SK-N-SH treated with all-trans-retinoic acid at 6 μM for 48 hours (cell line): ENCODE measurements around the gene CIZ1.

Experiments used
- ATAC-seq: fragments of 200-7000 bp; cut with Tn5 transposase; 3 replicates; pipeline ENCODE4 v1.9.1; 2020; ENCODE audit warnings: mild to moderate bottlenecking, moderate library complexity
- BACH2 ChIP-seq: fragments of 250-450 bp; sonication (Bioruptor Pico); IDR thresholded peaks from 2 replicates; pipeline ENCODE4 v1.9.0; 2021; ENCODE audit warnings: mild to moderate bottlenecking, borderline replicate concordance
- CSDC2 ChIP-seq: fragments of 250-450 bp; sonication (Bioruptor Pico); IDR thresholded peaks from 2 replicates; pipeline ENCODE4 v1.5.0; 2020; ENCODE audit warnings: mild to moderate bottlenecking, moderate library complexity
- CSRNP3 ChIP-seq: fragments of 250-450 bp; sonication (Bioruptor Pico); IDR thresholded peaks from 2 replicates; pipeline ENCODE4 v1.5.1; 2021; ENCODE audit warnings: mild to moderate bottlenecking, moderate library complexity
- ESRRG ChIP-seq: fragments of 250-450 bp; sonication (Bioruptor Pico); IDR thresholded peaks from 2 replicates; pipeline ENCODE4 v1.6.1; 2021; ENCODE audit warnings: mild to moderate bottlenecking
- GLIS3 ChIP-seq: fragments of 250-450 bp; sonication (Bioruptor Pico); IDR thresholded peaks from 2 replicates; pipeline ENCODE4 v1.5.0; 2020; ENCODE audit warnings: mild to moderate bottlenecking, moderate library complexity
- OSR1 ChIP-seq: fragments of 250-450 bp; sonication (Bioruptor Pico); IDR thresholded peaks from 2 replicates; pipeline ENCODE4 v1.8.0; 2022; ENCODE audit warnings: moderate library complexity, mild to moderate bottlenecking, inconsistent platforms
- PPARA ChIP-seq: fragments of 250-450 bp; sonication (Bioruptor Pico); IDR thresholded peaks from 2 replicates; pipeline ENCODE4 v1.5.0; 2020; ENCODE audit warnings: mild to moderate bottlenecking, borderline replicate concordance
- RARB ChIP-seq: fragments of 250-450 bp; sonication (Bioruptor Pico); IDR thresholded peaks from 2 replicates; pipeline ENCODE4 v1.8.0; 2021; ENCODE audit warnings: mild to moderate bottlenecking, moderate library complexity
- SNAI2 ChIP-seq: fragments of 250-450 bp; sonication (Bioruptor Pico); IDR thresholded peaks from 2 replicates; pipeline ENCODE4 v1.5.0; 2020; ENCODE audit warnings: mild to moderate bottlenecking, moderate library complexity
- TCF4 ChIP-seq: fragments of 250-450 bp; sonication (Bioruptor Pico); IDR thresholded peaks from 2 replicates; pipeline ENCODE4 v1.8.0; 2021; ENCODE audit warnings: mild to moderate bottlenecking, moderate library complexity, borderline replicate concordance
- ZFP3 ChIP-seq: fragments of 250-450 bp; sonication (Bioruptor Pico); IDR thresholded peaks from 2 replicates; pipeline ENCODE4 v1.5.0; 2020; ENCODE audit warnings: mild to moderate bottlenecking, moderate library complexity
- ZFP30 ChIP-seq: fragments of 450-650 bp; formaldehyde crosslinking; IDR thresholded peaks from 2 replicates; pipeline ENCODE4 v1.5.0; 2022; ENCODE audit warnings: mild to moderate bottlenecking, moderate library complexity
- ZNF70 ChIP-seq: fragments of 450-650 bp; formaldehyde crosslinking; IDR thresholded peaks from 2 replicates; pipeline ENCODE4 v1.5.0; 2020; ENCODE audit warnings: mild to moderate bottlenecking, moderate library complexity
- TF ChIP-seq, protein P1 (sequence below): fragments of 250-450 bp; sonication (Bioruptor Pico); IDR thresholded peaks from 2 replicates; pipeline ENCODE4 v1.5.1; 2020; ENCODE audit warnings: low read depth, mild to moderate bottlenecking, moderate library complexity
- TF ChIP-seq, protein P2 (sequence below): fragments of 250-450 bp; sonication (Bioruptor Pico); IDR thresholded peaks from 2 replicates; pipeline ENCODE4 v1.5.0; 2020; ENCODE audit warnings: mild to moderate bottlenecking, moderate library complexity
- TF ChIP-seq, protein P3 (sequence below): fragments of 250-450 bp; sonication (Bioruptor Pico); IDR thresholded peaks from 2 replicates; pipeline ENCODE4 v1.8.0; 2021; ENCODE audit warnings: low read depth, mild to moderate bottlenecking, moderate library complexity, borderline replicate concordance

The CIZ1 gene

GRCh38 chr9:128116104-128117083 lies 75.0 kb downstream of the CIZ1 start:
- no peak for ATAC-seq
- TF ChIP-seq GLIS3 (CRISPR knock-in tag) (no peak), BACH2 (CRISPR knock-in tag) (no peak), PPARA (CRISPR knock-in tag) (no peak), ESRRG (CRISPR knock-in tag) (no peak), RARB (CRISPR knock-in tag) (no peak), TCF4 (CRISPR knock-in tag) (no peak), CSDC2 (no peak), CSRNP3 (no peak), ZFP30 (no peak), ZNF70 (no peak), SNAI2 (CRISPR knock-in tag) (no peak), OSR1 (CRISPR knock-in tag) (no peak), ZFP3 (no peak)
- TF ChIP-seq, protein P1, sequence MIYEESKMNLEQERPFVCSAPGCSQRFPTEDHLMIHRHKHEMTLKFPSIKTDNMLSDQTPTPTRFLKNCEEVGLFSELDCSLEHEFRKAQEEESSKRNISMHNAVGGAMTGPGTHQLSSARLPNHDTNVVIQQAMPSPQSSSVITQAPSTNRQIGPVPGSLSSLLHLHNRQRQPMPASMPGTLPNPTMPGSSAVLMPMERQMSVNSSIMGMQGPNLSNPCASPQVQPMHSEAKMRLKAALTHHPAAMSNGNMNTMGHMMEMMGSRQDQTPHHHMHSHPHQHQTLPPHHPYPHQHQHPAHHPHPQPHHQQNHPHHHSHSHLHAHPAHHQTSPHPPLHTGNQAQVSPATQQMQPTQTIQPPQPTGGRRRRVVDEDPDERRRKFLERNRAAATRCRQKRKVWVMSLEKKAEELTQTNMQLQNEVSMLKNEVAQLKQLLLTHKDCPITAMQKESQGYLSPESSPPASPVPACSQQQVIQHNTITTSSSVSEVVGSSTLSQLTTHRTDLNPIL (CRISPR knock-in tag) = no peak
- TF ChIP-seq, protein P2, sequence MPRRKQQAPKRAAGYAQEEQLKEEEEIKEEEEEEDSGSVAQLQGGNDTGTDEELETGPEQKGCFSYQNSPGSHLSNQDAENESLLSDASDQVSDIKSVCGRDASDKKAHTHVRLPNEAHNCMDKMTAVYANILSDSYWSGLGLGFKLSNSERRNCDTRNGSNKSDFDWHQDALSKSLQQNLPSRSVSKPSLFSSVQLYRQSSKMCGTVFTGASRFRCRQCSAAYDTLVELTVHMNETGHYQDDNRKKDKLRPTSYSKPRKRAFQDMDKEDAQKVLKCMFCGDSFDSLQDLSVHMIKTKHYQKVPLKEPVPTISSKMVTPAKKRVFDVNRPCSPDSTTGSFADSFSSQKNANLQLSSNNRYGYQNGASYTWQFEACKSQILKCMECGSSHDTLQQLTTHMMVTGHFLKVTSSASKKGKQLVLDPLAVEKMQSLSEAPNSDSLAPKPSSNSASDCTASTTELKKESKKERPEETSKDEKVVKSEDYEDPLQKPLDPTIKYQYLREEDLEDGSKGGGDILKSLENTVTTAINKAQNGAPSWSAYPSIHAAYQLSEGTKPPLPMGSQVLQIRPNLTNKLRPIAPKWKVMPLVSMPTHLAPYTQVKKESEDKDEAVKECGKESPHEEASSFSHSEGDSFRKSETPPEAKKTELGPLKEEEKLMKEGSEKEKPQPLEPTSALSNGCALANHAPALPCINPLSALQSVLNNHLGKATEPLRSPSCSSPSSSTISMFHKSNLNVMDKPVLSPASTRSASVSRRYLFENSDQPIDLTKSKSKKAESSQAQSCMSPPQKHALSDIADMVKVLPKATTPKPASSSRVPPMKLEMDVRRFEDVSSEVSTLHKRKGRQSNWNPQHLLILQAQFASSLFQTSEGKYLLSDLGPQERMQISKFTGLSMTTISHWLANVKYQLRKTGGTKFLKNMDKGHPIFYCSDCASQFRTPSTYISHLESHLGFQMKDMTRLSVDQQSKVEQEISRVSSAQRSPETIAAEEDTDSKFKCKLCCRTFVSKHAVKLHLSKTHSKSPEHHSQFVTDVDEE (CRISPR knock-in tag) = no peak
- TF ChIP-seq, protein P3, sequence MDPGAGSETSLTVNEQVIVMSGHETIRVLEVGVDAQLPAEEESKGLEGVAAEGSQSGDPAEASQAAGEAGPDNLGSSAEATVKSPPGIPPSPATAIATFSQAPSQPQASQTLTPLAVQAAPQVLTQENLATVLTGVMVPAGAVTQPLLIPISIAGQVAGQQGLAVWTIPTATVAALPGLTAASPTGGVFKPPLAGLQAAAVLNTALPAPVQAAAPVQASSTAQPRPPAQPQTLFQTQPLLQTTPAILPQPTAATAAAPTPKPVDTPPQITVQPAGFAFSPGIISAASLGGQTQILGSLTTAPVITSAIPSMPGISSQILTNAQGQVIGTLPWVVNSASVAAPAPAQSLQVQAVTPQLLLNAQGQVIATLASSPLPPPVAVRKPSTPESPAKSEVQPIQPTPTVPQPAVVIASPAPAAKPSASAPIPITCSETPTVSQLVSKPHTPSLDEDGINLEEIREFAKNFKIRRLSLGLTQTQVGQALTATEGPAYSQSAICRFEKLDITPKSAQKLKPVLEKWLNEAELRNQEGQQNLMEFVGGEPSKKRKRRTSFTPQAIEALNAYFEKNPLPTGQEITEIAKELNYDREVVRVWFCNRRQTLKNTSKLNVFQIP (CRISPR knock-in tag) = no peak
